ENCODE results near the gene TMEM138. TPM values are rescaled to one million over a fixed set of nuclear protein-coding genes. Genes with fewer than 3 reads are reported as not detected.

TMEM138 gene
- total RNA-seq, 3 donors from 2014 or later = 35.2 to 38.2 (median 37.8) TPM

GRCh38 chr11:61415381-61415780 is 53.2 kb downstream of the TMEM138 start:
- DNase-seq (no peak), ATAC-seq (no peak)
- Histone ChIP-seq H3K36me3 (ENCODE audit: low read depth) (peaks cover 17% of the 10 kb centered on the region), H3K9me3 (no peaks in the 10 kb centered on the region), H3K4me3 (no peak overlapping the region), H3K4me1 (ENCODE audit: low read depth) (no peaks in the 10 kb centered on the region)
- intact Hi-C loops (cut with DNase I, micrococcal nuclease) = no loop called here
- no peak for TF ChIP-seq CTCF (IDR thresholded peaks at IDR 0.05)

- Histone ChIP-seq H3K9me3 (no peaks in the 10 kb centered on the region), H3K4me3 (no peak overlapping the region), H3K36me3 (ENCODE audit: low read depth) (peaks cover 8% of the 10 kb centered on the region), H3K4me1 (ENCODE audit: low read depth) (no peaks in the 10 kb centered on the region)
- ATAC-seq (no peak), DNase-seq (no peak)
- intact Hi-C loops (cut with DNase I, micrococcal nuclease) = no loop called here
- no peak for TF ChIP-seq CTCF (IDR thresholded peaks at IDR 0.05)
Observed at GRCh38 chr11:61416941-61417340, 54.8 kb downstream of the TMEM138 start.

GRCh38 chr11:61417670-61418069 is 55.5 kb downstream of the TMEM138 start:
- no peak overlapping the region for H3K4me3 ChIP-seq
- no peak for DNase-seq
- no peaks in the 10 kb centered on the region for H3K9me3 ChIP-seq
- intact Hi-C loops (cut with DNase I, micrococcal nuclease) = no loop called here
- ATAC-seq = no peak
- peaks cover 8% of the 10 kb centered on the region for H3K36me3 ChIP-seq (ENCODE audit: low read depth)
- no peaks in the 10 kb centered on the region for H3K4me1 ChIP-seq (ENCODE audit: low read depth)
- no peak for TF ChIP-seq CTCF (IDR thresholded peaks at IDR 0.05)

GRCh38 chr11:61418136-61418535 is 56.0 kb downstream of the TMEM138 start:
- Histone ChIP-seq H3K9me3 (no peaks in the 10 kb centered on the region), H3K4me1 (ENCODE audit: low read depth) (no peaks in the 10 kb centered on the region), H3K36me3 (ENCODE audit: low read depth) (peaks cover 8% of the 10 kb centered on the region), H3K4me3 (no peak overlapping the region)
- no peak for TF ChIP-seq CTCF (IDR thresholded peaks at IDR 0.05)
- intact Hi-C loops (cut with DNase I, micrococcal nuclease) = no loop called here
- DNase-seq (no peak), ATAC-seq (no peak)

Other genes starting within 250 kb of the TMEM138 start
- 10 to 100 TPM; 28.5 to 30.8 (median 28.5) TPM for gene VPS37C, start 200.9 kb upstream of the TMEM138 start, total RNA-seq
- 1 to 10 TPM in 1 of 3 donors, not detected in 2; 1.1 TPM for gene PGA3, start 158.9 kb upstream of the TMEM138 start, total RNA-seq
- gene PGA4, start 140.0 kb upstream of the TMEM138 start, total RNA-seq = 1 to 10 TPM in 1 of 3 donors, under 1 TPM in 1, not detected in 1; 0.46 to 1.2 TPM
- under 1 TPM in 2 of 3 donors, not detected in 1; 0.41 to 0.75 TPM for gene PGA5, start 121.2 kb upstream of the TMEM138 start, total RNA-seq
- 1 to 10 TPM in 1 of 3 donors, under 1 TPM in 2; 0.17 to 1.9 (median 0.55) TPM for gene VWCE, start 67.1 kb upstream of the TMEM138 start, total RNA-seq
- gene DDB1, start 29.3 kb upstream of the TMEM138 start, total RNA-seq = 100 to 1,000 TPM; 121 to 152 (median 140) TPM
- gene TKFC, start 29.1 kb upstream of the TMEM138 start, total RNA-seq = 10 to 100 TPM; 30.9 to 78.8 (median 63.1) TPM
- gene CYB561A3, start 492 bp upstream of the TMEM138 start, total RNA-seq = 10 to 100 TPM; 65.0 to 91.0 (median 66.6) TPM
- gene TMEM216, start 30.2 kb downstream of the TMEM138 start, total RNA-seq = 10 to 100 TPM in 1 of 3 donors, 1 to 10 TPM in 2; 7.9 to 12.7 (median 8.9) TPM
- 10 to 100 TPM; 60.8 to 69.6 (median 64.7) TPM for gene CPSF7, start 67.6 kb downstream of the TMEM138 start, total RNA-seq
- gene SDHAF2, start 67.8 kb downstream of the TMEM138 start, total RNA-seq = 10 to 100 TPM; 38.9 to 42.3 (median 42.1) TPM
- 1 to 10 TPM in 1 of 3 donors, under 1 TPM in 2; 0.72 to 1.7 (median 0.89) TPM for gene LRRC10B, start 146.4 kb downstream of the TMEM138 start, total RNA-seq
- gene SYT7, start 218.7 kb downstream of the TMEM138 start, total RNA-seq = 10 to 100 TPM in 2 of 3 donors, 1 to 10 TPM in 1; 8.2 to 19.7 (median 19.0) TPM